Stimulated activated CD4-positive, alpha-beta T cell treated with anti-CD3 and anti-CD28 coated beads, Interleukin-1b, Interleukin-23, amount 100 ng/mL, for 48 hours (primary cell): ENCODE data around the gene ADCY9.
A peak's percentile ranks its signal among the peaks of the same experiment; 100 is the strongest.
"Not testable (repeated sequence)": the region's sequence is repeated elsewhere in the genome, so short reads cannot be mapped to it uniquely, and the experiment has no call there.

Experiments
- DNase-seq: peaks from one replicate; pipeline ENCODE4 v3.0.0-alpha.2; 2020

The ADCY9 gene

GRCh38 chr16:3966681-3967080 lies 149.6 kb downstream of the ADCY9 start:
- no peak for DNase-seq

- DNase-seq: no peak
These were observed 150.3 kb downstream of the ADCY9 start for GRCh38 chr16:3965781-3966582.

- DNase-seq: no peak
These were observed 150.9 kb downstream of the ADCY9 start for GRCh38 chr16:3965306-3965705.

- DNase-seq: no peak
These were observed 151.5 kb downstream of the ADCY9 start for GRCh38 chr16:3964686-3965290.

GRCh38 chr16:3963886-3964685 lies 152.2 kb downstream of the ADCY9 start:
- DNase-seq: no peak

GRCh38 chr16:3963203-3963602 lies 153.0 kb downstream of the ADCY9 start:
- peak; percentile 9 for DNase-seq

GRCh38 chr16:3961449-3961849 lies 154.8 kb downstream of the ADCY9 start:
- no peak for DNase-seq

GRCh38 chr16:3959926-3960590 lies 156.2 kb downstream of the ADCY9 start:
- DNase-seq: not testable (repeated sequence)

GRCh38 chr16:3959148-3959547 lies 157.1 kb downstream of the ADCY9 start:
- no peak for DNase-seq

- DNase-seq: no peak
These were observed 158.8 kb downstream of the ADCY9 start for GRCh38 chr16:3957344-3957980.

GRCh38 chr16:3954411-3954921 lies 161.8 kb downstream of the ADCY9 start:
- no peak for DNase-seq

GRCh38 chr16:3953728-3954410 lies 162.4 kb downstream of the ADCY9 start:
- DNase-seq: no peak

GRCh38 chr16:3952737-3953131 lies 163.5 kb downstream of the ADCY9 start:
- DNase-seq: no peak

GRCh38 chr16:3951861-3952736 lies 164.1 kb downstream of the ADCY9 start:
- DNase-seq: no peak

GRCh38 chr16:3951380-3951779 lies 164.9 kb downstream of the ADCY9 start:
- not testable (repeated sequence) for DNase-seq

GRCh38 chr16:3950343-3951193 lies 165.7 kb downstream of the ADCY9 start:
- DNase-seq: no peak

- DNase-seq: no peak
These were observed 166.3 kb downstream of the ADCY9 start for GRCh38 chr16:3949946-3950342.

GRCh38 chr16:3949287-3949686 lies 167.0 kb downstream of the ADCY9 start:
- DNase-seq: no peak

- no peak for DNase-seq
These were observed 167.8 kb downstream of the ADCY9 start for GRCh38 chr16:3948378-3948995.
